ENCODE results near the gene S100A7.

The S100A7 gene

DNA sequence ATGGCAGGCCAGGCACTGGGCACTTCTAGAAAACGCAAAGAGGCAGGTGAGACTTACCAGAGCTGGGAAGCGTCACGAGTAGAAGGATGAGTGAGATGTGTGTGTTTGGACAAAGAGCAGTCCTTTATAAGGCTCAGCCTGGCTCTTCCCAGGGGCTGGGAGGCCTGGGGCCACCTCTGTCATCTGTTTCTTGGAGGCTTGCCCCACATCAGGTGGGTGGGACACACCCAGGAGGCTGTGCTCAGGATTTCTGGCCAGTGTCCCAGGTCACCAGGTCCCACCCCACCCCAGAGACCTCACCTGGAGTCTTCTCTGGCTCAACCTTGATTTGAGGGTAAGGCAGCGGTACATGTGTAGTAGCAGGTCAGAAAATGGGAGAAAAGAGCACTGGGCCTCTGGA lies at the start of gene S100A7:
S100A7 (minus strand) TSS at position 101 of the 400 bp plus-strand sequence. CDS start 1,638 bp downstream, outside the sequence.
- DNase-seq (ENCODE audit: low read depth, low spot score): no peak

- no peak for DNase-seq (ENCODE audit: low read depth, low spot score)
Observed at GRCh38 chr1:153509729-153510354, 49.4 kb upstream of the S100A7 start.

DNA sequence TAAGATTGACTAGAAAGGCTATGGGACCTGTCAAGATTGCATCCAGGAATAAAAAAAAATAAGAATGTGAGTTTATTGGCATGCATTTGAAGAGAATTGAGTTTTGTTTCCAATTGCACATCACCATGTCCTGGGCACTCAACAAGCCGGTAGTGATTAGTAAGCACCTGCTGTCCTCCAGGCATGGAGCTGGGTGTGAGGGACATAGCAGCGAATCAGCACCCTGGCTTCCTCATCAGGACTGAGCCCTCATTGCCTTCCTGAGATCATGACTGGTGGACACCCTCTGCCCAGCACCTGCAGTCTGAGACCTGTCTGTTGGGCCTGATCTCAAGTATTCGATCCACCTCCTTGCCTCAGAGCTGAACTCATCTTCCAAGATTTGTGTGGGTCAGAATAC lies 48.6 kb upstream of the S100A7 start:
- no peak for DNase-seq (ENCODE audit: low read depth, low spot score)

DNA sequence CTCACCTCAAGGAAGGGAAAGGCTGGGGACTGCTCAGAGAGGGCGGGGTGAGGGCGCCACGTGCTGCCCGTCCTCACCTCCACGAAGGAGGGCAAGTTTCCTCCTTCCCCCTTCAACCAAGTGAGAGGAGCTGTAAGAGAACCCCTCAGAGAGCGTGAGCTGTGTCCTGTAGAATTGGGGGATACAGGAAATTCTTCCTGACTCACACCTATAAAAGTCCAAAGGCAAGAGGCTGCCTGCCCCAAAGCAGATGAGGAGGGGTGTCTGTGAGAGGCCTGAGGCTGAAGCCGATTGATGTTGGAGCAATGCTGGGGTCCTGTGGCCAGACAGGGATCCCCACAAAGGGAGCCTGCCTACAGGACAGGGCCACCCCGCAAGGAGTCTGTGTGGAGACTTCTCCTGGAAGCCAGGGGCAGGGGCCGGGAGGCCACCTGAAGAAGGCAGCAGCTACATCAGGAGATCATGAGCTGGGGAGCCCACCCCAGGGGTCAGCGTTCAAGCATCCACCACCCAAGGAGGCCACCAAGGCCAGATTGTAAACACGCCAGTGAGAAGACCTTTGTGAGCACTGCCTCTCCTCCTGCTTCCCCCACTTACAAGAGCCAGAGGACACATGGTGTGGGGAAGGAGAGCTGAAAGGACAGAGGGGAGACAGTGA lies 47.6 kb upstream of the S100A7 start:
- no peak for DNase-seq (ENCODE audit: low read depth, low spot score)

DNA sequence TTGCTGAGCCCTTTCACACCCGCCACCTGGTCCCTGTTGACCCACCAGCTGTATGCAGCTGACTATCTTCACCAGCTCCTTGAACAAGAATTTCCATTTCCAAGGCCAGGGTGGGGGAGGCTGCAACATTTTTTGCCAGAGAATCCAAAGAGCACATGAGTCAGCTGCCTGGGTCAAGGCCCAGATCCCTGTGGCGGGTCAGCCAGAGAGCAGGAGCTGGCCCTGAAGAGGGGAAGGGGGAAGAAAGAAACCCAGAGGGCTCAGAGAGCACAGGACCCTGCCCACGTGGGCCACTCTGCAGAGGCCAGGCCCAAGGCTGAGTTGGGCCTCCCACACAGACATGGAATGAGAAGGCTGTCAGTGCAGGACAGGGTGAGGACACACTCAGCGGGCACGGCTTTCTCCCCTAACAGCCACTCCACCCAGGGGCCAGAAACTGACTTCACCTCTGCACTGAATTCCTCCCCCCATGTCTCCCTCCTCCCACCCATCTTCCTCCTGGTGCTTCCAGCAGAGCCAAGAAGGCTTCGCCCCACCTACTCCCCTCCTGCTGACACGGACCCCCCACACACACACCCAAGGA lies 46.5 kb upstream of the S100A7 start:
- DNase-seq (ENCODE audit: low read depth, low spot score): no peak

DNA sequence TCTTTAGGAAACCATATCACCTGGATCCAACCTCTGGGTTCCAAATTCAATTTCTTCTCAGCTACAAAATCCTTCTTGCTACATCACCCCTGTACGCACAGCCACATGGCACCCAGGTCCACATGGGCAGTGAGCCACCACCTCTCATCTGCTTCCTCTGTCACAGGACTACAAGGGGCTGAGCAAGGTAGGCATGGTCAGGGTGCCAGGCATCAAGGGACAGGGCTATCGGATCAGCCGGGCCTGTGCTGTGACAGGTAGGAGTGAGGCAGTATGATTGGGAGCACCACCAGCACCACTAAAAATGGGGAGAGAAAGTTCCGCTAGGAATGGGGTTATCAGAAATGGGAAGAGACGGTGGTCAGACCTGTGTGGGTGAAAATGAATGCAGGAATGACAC lies 45.9 kb upstream of the S100A7 start:
- DNase-seq (ENCODE audit: low read depth, low spot score): no peak

DNA sequence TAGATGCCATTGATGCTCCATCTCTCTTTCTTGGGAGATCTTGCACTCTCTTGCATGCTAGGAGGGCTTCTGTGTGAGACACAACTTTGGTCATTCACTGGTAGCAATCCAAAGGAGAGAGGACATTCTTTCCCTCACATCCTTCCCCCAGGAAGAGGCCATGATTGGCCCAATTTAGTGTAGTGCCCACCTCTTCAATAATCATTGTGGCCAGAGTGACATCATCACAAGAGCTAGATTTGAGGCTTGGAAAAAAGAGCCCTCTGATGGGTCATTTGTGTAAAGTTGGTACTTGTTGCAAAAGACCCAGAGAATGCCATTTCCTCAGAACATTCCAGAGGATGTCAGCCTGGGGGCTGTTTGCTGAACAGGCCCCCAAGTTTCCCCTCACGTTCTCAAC lies 45.1 kb upstream of the S100A7 start:
- DNase-seq (ENCODE audit: low read depth, low spot score): no peak

DNA sequence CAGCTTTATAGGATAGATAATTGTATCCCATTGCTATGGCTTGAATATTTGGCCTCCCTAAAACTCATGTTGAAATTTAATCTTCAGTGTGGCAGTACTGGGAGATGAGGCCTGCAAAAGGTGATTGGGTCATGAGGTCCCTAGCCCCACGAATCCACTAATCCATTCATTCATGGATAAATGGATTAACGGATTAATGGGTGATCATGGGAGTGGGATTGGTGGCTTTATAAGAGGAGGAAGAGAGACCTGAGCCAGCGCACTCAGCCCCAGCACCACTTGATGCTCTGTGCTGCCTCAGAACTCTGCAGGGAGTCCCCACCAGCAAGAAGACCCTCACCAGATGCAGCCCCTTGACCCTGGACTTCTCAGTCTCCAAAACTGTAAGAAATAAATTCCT lies 43.3 kb upstream of the S100A7 start:
- DNase-seq (ENCODE audit: low read depth, low spot score): no peak

DNA sequence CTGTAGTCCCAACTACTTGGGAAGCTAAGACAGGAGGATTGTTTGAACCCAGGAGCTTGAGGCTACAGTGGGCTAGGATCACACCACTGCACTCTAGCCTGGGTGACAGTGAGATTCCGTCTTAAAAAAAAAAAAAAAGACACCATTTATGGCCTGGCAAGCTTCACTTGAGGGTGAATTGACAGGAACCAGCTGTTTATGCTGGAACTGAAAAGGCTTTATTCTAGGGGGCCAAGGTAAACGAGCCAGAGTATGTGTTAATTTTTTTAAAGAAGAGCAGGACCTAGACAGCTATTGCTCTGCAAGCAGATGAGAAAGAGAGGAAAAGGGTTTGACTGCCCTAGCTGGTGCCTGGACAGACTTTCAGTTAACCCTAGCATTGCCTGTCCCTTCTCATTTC lies 38.3 kb upstream of the S100A7 start:
- DNase-seq (ENCODE audit: low read depth, low spot score): no peak

- no peak for DNase-seq (ENCODE audit: low read depth, low spot score)
Observed at GRCh38 chr1:153495536-153495935, 35.1 kb upstream of the S100A7 start.

- peak; percentile 86 for DNase-seq (ENCODE audit: low read depth, low spot score)
Observed at GRCh38 chr1:153494976-153495535, 34.6 kb upstream of the S100A7 start.

- DNase-seq (ENCODE audit: low read depth, low spot score): no peak
Observed at GRCh38 chr1:153493343-153493960, 33.0 kb upstream of the S100A7 start.

GRCh38 chr1:153490272-153491051 lies 30.0 kb upstream of the S100A7 start:
- DNase-seq (ENCODE audit: low read depth, low spot score): no peak

DNA sequence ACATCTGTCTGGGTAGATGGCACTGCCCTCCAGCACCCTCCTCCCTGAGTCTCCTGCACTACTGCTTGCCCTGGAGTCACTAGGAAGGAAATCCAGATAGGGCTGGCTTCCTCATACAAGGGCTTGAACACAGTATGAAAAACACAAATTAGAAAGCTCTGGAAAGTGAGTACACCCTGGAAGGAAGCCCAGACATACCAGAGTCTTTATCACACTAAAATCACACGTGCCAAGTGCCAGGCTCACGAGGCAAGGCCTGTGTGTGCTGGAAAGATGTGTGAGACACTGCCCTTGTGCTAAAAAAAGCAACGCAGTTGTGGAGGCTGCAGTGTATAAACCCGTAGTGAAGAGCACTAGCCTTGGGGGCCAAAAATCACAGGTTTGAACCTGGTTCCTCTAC lies 28.3 kb upstream of the S100A7 start:
- DNase-seq (ENCODE audit: low read depth, low spot score): no peak

GRCh38 chr1:153487707-153488106 lies 27.3 kb upstream of the S100A7 start:
- DNase-seq (ENCODE audit: low read depth, low spot score): no peak

GRCh38 chr1:153485863-153486262 lies 25.4 kb upstream of the S100A7 start:
- no peak for DNase-seq (ENCODE audit: low read depth, low spot score)

- DNase-seq (ENCODE audit: low read depth, low spot score): no peak
Observed at GRCh38 chr1:153483776-153484175, 23.3 kb upstream of the S100A7 start.

DNA sequence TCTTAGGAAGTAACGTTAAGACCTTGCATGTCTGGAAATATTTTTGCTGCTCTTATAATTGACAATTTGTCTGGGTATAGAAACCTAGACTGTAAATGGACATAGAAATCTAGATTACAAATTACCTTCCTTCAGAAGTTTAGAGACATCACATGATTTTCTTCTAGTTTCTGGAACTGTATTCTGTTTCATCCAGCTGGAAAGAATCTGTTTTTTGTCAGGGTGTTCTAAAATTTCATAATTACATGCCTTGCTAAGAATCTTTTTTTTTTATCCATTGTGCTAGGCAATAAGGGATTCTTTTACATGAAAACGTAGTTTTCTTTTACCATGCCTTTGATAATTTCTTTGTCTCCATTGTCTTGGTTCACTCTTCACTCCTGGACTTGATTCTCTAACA lies 20.7 kb upstream of the S100A7 start:
- no peak for DNase-seq (ENCODE audit: low read depth, low spot score)

GRCh38 chr1:153478692-153479618 lies 18.5 kb upstream of the S100A7 start:
- no peak for DNase-seq (ENCODE audit: low read depth, low spot score)

- no peak for DNase-seq (ENCODE audit: low read depth, low spot score)
Observed at GRCh38 chr1:153478047-153478691, 17.7 kb upstream of the S100A7 start.

All from iPS DF 19.7 (cell line).